SK-N-SH treated with all-trans-retinoic acid at 6 μM for 48 hours (cell line): ENCODE data around the gene PLG.
"Not testable (repeated sequence)": the region's sequence is repeated elsewhere in the genome, so short reads cannot be mapped to it uniquely, and the experiment has no call there.

ENCODE experiments used
- ATAC-seq: fragments of 200-7000 bp; cut with Tn5 transposase; 3 replicates; pipeline ENCODE4 v1.9.1; 2020; ENCODE audit warnings: mild to moderate bottlenecking, moderate library complexity
- ARNTL ChIP-seq: fragments of 450-650 bp; formaldehyde crosslinking; IDR thresholded peaks from 2 replicates; pipeline ENCODE4 v1.5.0; 2020; ENCODE audit warnings: low read depth, mild to moderate bottlenecking, moderate library complexity, borderline replicate concordance
- BACH2 ChIP-seq: fragments of 250-450 bp; sonication (Bioruptor Pico); IDR thresholded peaks from 2 replicates; pipeline ENCODE4 v1.9.0; 2021; ENCODE audit warnings: mild to moderate bottlenecking, borderline replicate concordance
- CREB5 ChIP-seq: fragments of 250-450 bp; sonication (Bioruptor Pico); IDR thresholded peaks from 2 replicates; pipeline ENCODE4 v1.5.1; 2020; ENCODE audit warnings: low read depth, mild to moderate bottlenecking, moderate library complexity
- CSRNP3 ChIP-seq: fragments of 250-450 bp; sonication (Bioruptor Pico); IDR thresholded peaks from 2 replicates; pipeline ENCODE4 v1.5.1; 2021; ENCODE audit warnings: mild to moderate bottlenecking, moderate library complexity
- ESRRG ChIP-seq: fragments of 250-450 bp; sonication (Bioruptor Pico); IDR thresholded peaks from 2 replicates; pipeline ENCODE4 v1.6.1; 2021; ENCODE audit warnings: mild to moderate bottlenecking
- GLIS3 ChIP-seq: fragments of 250-450 bp; sonication (Bioruptor Pico); IDR thresholded peaks from 2 replicates; pipeline ENCODE4 v1.5.0; 2020; ENCODE audit warnings: mild to moderate bottlenecking, moderate library complexity
- ISL1 ChIP-seq: fragments of 250-450 bp; sonication (Bioruptor Pico); IDR thresholded peaks from 2 replicates; pipeline ENCODE4 v2.1.2; 2022; ENCODE audit warnings: mild to moderate bottlenecking, moderate library complexity
- OSR1 ChIP-seq: fragments of 250-450 bp; sonication (Bioruptor Pico); IDR thresholded peaks from 2 replicates; pipeline ENCODE4 v1.8.0; 2022; ENCODE audit warnings: moderate library complexity, mild to moderate bottlenecking, inconsistent platforms
- PATZ1 ChIP-seq: fragments of 250-450 bp; sonication (Bioruptor Pico); IDR thresholded peaks from 2 replicates; pipeline ENCODE4 v1.8.0; 2020; ENCODE audit warnings: mild to moderate bottlenecking, moderate library complexity, borderline replicate concordance
- POU6F1 ChIP-seq: fragments of 250-450 bp; sonication (Bioruptor Pico); IDR thresholded peaks from 2 replicates; pipeline ENCODE4 v1.8.0; 2021; ENCODE audit warnings: low read depth, mild to moderate bottlenecking, moderate library complexity, borderline replicate concordance
- PPARA ChIP-seq: fragments of 250-450 bp; sonication (Bioruptor Pico); IDR thresholded peaks from 2 replicates; pipeline ENCODE4 v1.5.0; 2020; ENCODE audit warnings: mild to moderate bottlenecking, borderline replicate concordance
- RARB ChIP-seq: fragments of 250-450 bp; sonication (Bioruptor Pico); IDR thresholded peaks from 2 replicates; pipeline ENCODE4 v1.8.0; 2021; ENCODE audit warnings: mild to moderate bottlenecking, moderate library complexity
- SNAI2 ChIP-seq: fragments of 250-450 bp; sonication (Bioruptor Pico); IDR thresholded peaks from 2 replicates; pipeline ENCODE4 v1.5.0; 2020; ENCODE audit warnings: mild to moderate bottlenecking, moderate library complexity
- TCF4 ChIP-seq: fragments of 250-450 bp; sonication (Bioruptor Pico); IDR thresholded peaks from 2 replicates; pipeline ENCODE4 v1.8.0; 2021; ENCODE audit warnings: mild to moderate bottlenecking, moderate library complexity, borderline replicate concordance
- TOX ChIP-seq: fragments of 250-450 bp; sonication (Bioruptor Pico); IDR thresholded peaks from 2 replicates; pipeline ENCODE4 v1.8.0; 2021; ENCODE audit warnings: mild to moderate bottlenecking, moderate library complexity, borderline replicate concordance
- TSHZ2 ChIP-seq: fragments of 250-450 bp; sonication (Bioruptor Pico); IDR thresholded peaks from 2 replicates; pipeline ENCODE4 v1.5.0; 2020; ENCODE audit warnings: mild to moderate bottlenecking, moderate library complexity
- ZC3H10 ChIP-seq: fragments of 250-450 bp; sonication (Bioruptor Pico); IDR thresholded peaks from 2 replicates; pipeline ENCODE4 v1.5.1; 2021; ENCODE audit warnings: mild to moderate bottlenecking, moderate library complexity
- ZFP30 ChIP-seq: fragments of 450-650 bp; formaldehyde crosslinking; IDR thresholded peaks from 2 replicates; pipeline ENCODE4 v1.5.0; 2022; ENCODE audit warnings: mild to moderate bottlenecking, moderate library complexity
- ZNF565 ChIP-seq: fragments of 450-650 bp; formaldehyde crosslinking; conservative IDR thresholded peaks from 2 replicates; pipeline ENCODE4 v1.5.0; 2020; ENCODE audit warnings: low read depth, mild to moderate bottlenecking, moderate library complexity
- ZNF8 ChIP-seq: fragments of 450-650 bp; formaldehyde crosslinking; IDR thresholded peaks from 2 replicates; pipeline ENCODE4 v1.5.0; 2020; ENCODE audit warnings: mild to moderate bottlenecking, moderate library complexity

PLG gene

GRCh38 chr6:160782228-160782627, 80.2 kb downstream of the PLG start:
- TF ChIP-seq ZFP30 (no peak), BACH2 (CRISPR knock-in tag) (no peak), ZNF8 (CRISPR knock-in tag) (no peak), TSHZ2 (CRISPR knock-in tag) (no peak), PPARA (CRISPR knock-in tag) (no peak), ISL1 (no peak), ESRRG (no peak), ZC3H10 (CRISPR knock-in tag) (no peak), PATZ1 (CRISPR knock-in tag) (no peak), OSR1 (CRISPR knock-in tag) (no peak), ARNTL (CRISPR knock-in tag) (no peak), TOX (CRISPR knock-in tag) (no peak), SNAI2 (CRISPR knock-in tag) (no peak), ZNF565 (CRISPR knock-in tag) (no peak), CREB5 (no peak), RARB (CRISPR knock-in tag) (no peak), TCF4 (no peak)
- no peak for ATAC-seq

GRCh38 chr6:160783741-160784140, 81.7 kb downstream of the PLG start:
- no peak for ATAC-seq
- TF ChIP-seq ZNF8 (CRISPR knock-in tag) (no peak), CSRNP3 (CRISPR knock-in tag) (no peak), TSHZ2 (CRISPR knock-in tag) (no peak), GLIS3 (CRISPR knock-in tag) (no peak), ESRRG (no peak), RARB (CRISPR knock-in tag) (no peak), POU6F1 (no peak), ZNF565 (CRISPR knock-in tag) (no peak)

GRCh38 chr6:160788126-160788525, 86.1 kb downstream of the PLG start:
- not testable (repeated sequence) for ATAC-seq
